ENCODE results near the gene PIEZO2.
"Not testable (repeated sequence)": the region's sequence is repeated elsewhere in the genome, so short reads cannot be mapped to it uniquely, and the experiment has no call there.

PIEZO2 gene

DNA sequence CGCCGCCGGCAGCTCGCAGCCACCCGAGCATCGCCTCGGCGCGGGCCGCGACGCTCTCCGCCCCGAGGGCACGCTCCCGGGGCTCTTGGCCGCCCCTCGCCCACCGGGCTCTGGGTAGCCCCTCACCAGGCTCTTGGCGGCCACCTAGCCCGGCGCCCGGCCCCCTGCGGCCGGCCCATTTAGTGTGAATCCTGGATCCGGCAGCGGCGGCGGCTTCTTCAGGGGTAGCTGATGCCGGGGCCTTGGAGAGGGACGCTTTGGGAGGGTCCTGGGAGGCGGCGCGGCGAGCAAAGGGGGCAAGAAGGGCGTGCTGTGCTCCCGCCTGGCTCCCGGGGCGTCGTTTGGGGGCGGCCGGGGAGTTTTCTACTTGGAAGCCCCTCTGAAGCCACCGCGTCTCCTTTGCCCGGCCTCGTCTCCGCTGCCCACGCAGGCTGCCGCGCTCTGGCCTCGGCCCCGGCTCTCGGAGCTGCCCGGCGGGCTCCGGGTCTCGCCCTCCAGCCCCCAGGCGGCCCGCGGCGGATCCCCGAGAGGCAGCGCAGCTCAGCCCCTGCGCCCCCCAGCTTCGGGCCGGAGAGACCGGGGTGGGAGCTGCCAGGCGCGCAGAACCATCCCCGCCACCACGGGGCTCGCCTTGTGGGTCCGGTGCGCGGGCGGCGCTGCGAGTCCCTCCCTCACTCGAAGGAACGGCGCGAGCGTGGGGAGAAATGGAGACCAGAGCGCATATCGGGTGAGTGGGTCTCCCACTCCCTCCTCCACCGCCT, 509 bp downstream of the PIEZO2 start:
- no peak for DNase-seq

DNA sequence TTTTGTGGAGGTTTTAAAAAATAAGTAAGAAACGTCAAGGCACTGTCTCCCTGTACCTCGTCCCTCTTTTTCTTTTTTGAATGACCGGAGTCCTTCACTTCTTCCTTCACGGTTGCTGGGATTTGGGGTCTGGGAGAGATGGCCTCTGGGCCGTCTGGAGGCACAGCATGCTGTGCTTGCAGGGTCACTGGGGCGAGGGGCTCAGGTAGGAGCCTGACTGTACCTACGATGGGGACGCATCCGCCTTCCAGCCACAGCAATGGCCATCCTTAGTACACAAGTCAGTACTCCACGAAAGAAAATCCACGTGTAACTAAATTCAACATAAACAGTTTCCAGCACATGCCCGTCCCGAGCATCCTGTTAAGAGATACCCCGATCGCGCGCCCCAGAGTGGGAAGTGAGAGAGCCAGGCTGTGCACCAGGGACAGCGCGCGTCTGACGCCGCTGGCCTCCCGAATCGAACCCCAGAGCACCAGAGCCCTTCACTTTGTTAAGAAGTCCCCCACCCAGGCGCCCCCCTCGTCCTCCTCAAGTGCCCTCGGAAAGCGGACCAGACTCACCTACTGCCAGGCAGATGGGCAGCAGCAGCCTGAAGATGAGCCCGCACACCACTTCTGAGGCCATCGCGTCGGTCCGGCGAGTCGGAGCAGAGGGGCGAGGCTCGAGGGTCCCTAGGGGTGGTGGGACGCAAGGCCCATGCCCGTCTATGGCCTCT, 1.2 kb downstream of the PIEZO2 start:
- no peak for DNase-seq

DNA sequence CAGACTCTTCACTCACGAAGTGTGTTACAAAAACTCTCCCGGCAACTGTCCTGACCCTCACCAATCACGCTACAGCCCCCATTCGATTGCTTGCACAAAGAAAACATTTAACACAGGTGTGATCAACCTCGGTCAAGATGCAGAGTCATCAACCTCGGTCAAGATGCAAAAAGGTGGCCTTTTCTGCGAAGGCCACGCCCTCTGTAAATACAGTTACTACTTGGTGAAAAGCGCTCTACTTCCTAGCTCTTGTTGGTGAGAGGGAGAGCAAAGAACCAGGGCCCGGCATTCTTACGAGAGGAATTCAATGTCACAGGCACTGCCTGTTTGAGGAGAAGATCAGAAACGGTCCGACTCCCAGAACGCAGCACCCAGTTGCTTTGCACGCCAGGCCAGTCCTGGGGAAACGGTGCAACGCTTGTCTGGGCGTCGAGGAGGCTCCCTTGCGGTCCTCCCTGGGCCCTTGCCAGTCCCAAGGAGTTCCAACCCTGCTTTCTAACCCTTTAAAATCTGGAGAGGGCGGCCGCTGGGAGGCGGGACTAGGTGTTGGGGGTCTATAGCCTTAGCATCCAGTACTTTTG, 1.9 kb downstream of the PIEZO2 start:
- DNase-seq: no peak

DNA sequence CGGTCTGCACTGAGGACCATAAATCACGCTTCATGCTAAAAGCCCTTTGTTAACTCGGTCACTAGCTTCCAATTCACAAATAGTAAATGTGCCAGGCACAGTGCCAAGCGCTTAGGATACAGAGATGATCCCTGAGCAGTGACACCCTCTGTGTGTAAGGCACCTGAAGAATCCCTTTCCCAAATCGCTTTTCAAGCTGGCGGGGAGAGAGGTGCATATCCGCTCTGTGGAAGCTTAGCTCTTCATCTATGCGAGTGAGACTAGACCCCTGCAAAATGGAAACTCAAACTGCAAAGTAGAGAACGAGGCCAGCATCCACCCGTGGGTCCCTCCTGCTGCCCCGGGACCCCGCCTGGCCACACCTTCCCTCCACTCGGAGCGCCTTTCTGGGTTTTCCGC, 2.4 kb downstream of the PIEZO2 start:
- DNase-seq: no peak

DNA sequence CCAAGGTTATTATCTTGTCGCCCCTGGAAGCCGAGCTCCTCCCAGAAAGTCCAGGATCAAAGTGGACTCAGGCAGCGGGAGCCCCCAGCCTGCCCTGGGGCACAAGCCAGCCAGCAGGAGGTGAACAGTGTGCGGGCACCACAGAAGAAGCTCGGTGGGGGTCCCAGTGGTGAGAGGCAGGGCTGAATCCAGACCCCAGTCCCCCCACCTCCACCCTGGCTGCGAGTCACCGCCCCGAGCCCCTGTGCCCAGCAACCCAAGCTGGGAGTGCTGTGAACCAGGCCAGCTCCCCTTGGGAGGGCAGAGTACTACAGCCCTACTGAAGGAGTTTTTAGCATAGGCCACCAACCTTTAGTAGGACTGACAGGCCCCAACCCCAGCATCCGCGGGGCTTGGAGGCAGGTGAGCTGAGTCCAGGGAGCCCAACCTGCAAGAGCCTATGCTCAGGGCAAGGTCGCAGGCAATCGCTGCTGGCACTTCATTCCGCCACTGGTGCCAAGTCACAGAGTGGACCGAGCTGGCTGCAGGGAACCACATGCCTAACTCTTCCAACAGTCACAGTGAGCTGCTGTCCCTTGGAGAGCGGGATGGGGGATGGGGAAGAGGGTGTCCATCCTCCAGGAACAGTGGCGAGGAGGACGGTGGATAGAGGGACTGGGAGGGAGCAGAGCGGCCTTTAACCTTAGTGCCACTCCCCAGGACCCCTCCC, 3.0 kb downstream of the PIEZO2 start:
- DNase-seq: no peak

DNA sequence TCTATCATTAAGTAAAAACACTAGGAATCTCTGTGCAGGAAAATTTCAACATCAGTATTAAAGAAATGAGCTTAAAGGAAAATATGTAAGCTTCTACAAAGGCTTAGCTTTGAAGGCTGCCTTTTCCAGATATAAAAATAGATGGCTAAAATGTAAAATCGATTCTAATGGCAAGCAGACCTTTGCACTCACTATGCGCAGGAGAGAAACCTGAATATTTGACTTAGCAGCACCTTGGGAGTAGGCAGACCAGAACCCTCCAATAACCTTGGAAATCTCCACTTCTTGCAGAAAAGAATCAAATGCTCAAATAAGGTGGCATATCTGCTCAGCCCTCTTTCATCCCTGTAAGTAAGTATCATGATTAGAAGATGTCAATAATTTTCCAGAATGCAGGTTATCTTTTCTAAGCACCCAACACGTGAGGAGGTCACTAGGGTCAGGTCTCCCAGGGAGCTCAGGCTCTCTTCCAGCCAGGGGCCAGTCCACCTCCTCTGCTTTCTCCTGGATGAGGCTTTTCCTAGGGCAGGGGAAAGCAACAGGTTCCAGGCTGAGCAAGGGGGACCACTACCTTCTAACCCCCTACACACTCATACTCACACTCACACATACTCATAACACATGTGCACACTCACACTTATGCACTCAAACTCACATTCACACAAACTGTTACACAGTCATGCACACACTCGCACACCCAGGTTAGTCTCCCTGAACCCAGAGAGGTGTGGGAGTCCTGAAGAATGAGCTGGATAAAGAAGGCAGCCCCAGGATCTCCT, 3.8 kb downstream of the PIEZO2 start:
- no peak for DNase-seq

DNA sequence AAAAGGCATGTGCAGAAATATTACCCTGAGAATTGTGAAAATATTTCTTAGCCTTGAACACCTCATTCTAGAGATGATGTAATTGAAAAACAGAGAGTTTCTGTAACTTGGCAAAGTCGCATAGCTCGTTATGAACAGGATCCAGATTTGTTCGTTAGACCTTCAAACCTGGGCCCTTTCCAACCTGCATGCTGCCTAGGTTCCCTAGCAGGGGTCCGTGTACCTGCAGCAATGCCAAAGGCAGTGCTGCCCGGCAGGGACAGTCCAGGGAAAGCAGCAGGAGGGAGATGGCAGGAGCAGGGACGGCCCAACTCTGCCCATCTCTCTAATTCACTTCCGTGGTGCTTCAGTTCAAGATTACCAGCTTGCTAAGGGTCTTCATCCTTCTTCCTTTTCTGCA, 12.0 kb downstream of the PIEZO2 start:
- no peak for DNase-seq

DNA sequence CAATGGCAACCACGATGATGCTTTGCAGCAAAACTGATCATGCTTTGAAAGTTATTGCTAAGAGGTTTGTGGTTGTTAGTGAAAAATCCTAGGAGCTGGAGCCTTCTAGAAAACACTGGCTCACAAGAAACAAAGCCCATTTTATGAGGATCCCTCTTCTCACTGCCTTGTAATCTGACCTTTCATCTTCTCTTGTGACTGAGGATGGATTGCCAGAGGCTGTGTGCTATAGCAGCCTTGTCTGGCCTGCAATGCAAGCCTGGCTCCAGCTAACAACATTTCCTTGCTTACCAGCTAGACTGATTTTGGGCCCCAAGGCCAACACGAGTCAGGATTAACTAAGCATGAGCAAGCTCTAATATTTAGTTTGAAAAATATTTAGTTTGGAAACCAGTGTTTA, 13.1 kb downstream of the PIEZO2 start:
- DNase-seq: no peak

DNA sequence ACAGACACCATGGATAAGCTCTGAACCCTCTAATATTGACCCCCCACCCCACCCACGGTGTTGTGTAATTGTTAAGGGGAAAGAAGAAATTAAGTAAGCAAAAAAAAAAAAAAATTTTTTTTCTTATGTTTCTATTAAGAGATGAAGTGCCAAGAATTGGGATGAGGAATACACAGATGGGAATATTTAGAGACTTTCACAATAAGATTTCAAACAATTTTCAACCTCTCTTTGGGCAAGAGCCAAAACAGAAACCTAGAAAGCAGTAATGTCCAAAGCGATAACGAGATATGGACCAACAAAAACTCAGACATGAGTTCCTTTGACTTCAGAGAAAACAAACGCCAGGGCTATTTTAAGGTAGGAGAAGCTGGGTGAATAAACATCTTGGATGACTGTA, 14.4 kb downstream of the PIEZO2 start:
- DNase-seq: no peak

DNA sequence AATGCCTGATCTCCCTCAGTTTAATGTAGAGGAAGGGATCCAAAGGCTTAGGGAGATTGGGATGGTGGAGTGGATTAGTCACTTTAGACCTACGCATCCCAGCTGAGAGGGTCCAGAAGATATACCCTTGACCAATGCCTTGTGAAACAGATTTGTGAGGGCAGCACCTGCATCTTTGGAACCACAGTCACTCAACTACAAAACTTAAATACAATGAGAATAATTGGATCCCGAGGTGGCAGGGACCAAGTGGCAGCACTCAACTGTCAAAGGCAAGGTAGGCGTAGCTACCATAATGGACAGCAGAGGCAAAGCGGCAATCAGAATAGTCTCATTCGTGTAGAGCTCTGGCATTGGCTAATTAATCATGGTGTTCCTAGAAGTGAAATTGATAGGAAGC, 20.3 kb downstream of the PIEZO2 start:
- not testable (repeated sequence) for DNase-seq

DNA sequence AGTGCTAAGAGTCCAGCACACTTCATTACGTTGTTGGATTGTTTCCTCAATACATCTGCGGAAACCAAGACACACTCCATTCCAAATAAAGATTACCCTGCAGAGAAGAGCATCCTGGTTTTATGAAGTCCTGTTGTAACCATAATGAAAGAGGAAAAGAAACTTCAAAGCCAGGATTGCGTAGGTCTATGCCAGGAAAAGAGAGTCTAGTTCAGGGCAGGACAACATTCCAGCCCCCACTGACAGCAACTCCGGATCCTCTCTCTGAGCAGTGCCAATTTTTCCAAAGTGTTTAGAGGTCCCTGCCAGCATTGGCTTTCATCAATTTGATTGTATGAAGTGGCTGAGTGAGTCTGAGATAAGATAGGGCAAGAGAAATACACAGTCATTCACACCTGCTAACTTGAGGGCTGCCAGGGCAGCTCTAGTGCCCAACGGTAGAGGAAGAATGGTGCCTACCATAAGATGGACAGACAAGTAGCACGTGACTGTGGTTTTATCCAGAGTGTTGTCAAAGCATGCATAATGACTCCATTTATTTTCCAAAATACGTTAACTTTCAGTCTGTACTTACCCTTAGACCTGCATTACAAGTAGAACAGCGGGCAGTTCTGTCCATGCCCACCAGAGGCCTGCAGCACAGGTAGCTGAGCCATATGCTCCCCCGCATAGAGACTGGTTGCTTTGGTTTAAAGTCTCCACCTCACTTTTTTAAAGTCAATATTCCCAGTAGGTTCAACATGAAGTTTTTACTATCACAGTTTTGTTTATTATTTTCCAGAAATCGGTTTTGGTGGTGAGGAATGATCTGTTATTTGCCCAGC, 23.7 kb downstream of the PIEZO2 start:
- no peak for DNase-seq

DNA sequence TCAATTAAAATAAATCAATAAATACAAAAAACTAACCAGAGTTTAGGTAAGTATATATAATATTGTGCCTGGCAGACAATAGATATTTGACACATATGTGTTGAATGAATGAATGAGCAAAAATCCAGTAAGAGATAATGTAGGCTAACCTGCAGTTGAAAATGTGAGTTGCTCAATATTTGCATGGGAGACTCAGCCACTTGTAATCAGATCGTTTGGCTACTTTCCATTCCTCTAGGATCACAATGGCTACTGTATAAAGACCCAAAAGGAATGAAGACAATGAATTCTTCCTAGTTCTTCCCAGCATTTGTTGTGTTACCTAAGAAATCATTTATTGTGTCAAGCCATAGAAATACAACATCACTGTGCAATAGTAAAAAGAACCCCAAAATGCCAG, 25.3 kb downstream of the PIEZO2 start:
- DNase-seq: no peak

DNA sequence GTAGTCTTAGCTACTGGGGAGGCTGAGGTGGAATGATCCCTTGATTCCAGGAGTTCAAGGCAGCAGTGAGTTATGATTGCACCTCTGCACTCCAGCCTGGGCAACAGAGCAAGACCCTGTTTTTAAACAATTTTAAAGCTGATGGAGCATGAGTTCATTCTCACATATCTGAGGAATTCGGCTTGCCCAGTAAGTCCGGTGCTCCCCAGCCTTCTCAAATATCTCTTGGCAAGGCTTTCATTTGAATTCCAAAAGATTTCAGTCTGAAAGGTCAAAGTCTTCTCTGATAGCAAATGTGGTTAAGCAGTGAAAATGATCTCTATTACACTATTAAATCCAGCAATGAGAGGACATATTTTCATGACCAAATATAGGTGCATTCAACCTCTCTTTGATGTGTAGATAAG, 27.9 kb downstream of the PIEZO2 start:
- no peak for DNase-seq

DNA sequence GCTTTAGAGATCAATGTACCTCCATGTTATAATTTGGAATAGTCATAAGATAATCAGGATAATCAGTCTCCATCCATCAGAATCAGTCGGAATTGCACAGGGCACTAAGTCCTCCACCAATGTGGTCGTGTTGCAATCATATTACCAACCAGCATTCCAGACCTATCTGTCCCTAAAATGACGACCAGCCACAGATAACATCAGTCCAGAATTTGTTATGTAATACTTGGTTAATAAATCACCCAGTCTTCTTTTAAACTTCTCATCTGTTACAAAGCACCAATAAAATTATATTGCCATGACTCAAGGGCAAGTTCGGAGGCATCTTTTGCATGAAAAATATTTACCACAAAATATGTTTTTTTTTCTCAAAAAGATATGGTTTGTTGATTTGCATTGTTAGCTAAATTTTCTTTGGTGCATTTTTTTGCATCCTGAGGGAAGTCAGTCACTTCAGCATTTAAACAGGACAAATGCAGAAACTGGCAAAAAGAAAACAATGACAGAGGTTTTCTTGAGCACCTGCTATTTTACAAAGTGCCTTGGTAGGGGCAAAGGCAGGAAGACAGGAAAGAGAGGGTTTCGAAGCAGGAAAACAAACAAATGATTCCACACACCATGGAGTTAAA, 29.3 kb downstream of the PIEZO2 start:
- no peak for DNase-seq

DNA sequence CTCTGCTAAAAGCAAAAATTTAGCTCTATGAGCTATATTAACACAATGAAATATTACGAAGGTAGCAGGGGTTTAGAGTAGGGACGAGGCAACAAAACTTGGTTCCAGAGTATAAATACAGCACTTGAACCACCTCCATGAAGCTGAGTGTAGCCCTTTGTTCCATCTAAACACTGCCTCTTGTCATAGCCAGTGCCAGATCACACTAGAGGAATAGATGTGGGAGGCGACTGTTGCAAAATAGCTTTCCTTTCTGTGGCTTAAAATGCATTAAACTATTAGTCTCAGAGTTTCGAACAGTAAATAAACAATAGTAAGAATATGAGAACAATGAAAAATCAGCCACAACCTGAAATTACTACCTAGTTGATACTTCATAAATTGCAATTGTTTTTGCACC, 29.8 kb downstream of the PIEZO2 start:
- DNase-seq: no peak

DNA sequence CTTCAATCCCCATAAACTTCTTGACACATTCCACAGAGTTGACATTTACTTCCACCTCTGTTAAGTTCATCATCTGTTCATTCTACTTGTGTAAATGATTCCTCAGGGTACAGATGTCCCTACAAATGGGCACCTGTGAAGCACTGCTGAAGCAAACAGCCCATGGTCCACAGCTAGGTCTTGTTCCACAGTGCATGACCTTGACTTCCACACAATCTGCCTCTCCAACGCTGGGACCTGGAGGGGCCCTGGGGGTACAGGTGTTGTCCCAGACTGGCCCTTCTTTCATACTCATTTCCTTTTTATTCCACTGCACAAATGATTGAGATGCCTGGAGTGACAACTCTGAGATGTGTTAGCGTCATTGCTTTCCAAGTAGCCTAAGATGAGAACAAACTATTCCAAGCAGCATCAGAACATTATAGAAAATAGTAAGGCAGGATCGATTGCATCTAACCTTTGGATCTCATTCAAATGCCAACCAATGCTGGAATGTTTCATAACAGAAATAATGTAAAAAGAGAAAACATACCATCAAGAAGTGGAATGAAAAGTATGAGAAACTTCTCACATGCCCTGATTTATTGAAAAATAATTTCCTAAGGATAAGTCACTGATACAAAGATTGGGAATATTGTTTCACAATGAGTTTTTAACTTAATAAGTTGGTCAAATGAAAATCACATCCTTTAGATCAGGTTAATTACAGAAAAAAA, 31.2 kb downstream of the PIEZO2 start:
- no peak for DNase-seq

DNA sequence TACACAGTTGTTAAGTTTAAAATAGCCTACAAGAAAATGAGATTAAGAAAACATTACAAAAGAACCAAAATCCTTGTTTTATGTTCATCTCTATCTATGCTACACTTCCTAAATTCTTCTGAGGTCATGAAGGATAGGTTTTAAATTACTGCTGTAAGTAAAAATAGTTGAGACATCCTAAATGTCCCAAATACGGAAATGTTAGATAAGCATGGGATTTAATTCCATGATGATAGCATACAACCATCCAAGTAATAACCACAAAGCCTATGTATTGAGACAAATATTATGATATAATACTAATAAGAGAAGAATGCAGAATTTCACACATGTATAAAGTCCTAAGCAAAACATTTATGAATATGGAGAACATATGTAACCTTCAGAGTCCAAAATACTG, 34.1 kb downstream of the PIEZO2 start:
- DNase-seq: no peak

DNA sequence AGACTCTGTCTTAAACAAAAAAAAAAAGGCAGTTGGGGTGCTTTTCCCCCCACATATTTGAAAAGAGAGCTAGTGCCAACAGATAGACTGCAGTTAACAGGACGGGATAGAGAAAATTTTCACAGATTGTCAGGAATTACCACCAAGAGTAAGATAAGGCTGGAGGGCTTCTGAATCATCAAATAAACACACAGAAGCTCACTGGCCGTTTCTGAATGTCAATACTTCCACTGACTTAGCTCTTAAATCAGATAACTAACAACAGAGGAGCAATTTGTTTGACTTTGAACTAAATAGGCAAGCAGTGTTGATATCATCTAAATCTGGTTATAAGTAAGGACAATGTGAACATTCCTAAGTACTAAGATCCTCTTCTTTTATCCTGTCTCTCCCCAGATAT, 34.7 kb downstream of the PIEZO2 start:
- DNase-seq: no peak

DNA sequence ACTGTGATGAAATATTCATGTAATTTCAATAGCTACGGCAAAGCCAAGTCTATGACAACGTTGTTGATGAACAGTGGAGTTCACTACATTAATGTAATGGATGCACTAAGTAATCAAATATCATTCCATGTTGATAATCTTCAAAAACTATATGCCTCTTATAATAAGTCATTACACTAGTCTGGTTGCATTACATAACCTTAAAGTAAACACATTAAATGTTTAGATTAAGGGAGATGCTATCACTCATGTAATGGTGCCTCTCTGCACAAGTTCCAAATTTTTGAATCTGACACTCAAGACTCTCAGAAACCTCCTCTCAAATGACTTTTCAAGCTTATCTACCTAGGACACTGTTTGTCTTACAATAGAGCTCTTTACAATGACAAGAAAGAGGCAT, 35.4 kb downstream of the PIEZO2 start:
- no peak for DNase-seq

DNA sequence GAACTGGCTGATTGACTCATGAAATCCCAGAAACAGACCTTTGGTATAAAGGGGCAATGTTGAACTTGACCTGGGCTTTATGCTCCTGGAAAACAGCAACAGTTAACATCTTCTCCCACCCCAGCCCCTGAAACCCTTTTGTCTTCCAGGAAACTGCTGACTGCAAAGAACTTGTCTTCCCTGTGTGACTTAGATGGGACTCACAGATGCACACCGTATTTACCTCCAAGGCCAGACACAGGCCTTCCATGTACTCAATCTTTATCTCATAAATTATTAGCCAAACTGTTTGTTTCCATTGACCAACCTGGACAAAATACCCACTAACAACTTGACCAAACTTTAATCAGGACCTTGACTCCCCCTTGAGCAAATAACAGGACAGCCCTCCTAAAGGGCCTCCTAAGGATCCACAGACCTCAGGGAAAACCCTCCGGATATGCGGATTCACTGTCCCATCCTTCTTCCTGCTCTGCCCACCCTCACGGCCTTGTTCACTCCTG, 36.3 kb downstream of the PIEZO2 start:
- DNase-seq: no peak

DNA sequence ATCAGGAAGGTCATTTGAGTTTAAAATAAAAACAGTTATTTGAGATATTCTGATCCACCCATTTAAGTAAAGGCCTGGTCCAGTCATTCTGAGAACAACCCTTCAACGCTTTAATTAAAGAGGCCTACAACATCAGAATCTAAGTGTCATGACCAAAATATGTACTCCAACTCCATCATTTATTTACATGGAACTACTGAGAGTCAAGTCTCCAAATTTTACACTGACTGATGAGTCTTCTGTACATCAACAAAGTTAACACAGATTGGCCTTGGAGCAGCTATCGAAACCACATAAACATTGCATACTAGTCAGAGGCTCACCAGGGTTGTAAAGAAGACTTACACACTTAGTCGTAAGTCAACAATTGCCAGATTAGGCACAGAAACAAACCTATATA, 37.1 kb downstream of the PIEZO2 start:
- no peak for DNase-seq

Measured in CD4-positive, alpha-beta T cell treated with Interleukin-1 beta for 1 hour (primary cell).